Transverse colon (tissue), 3 donors: Measurements from ENCODE around the gene WFS1.

Experiments
- CTCF ChIP-seq, 5 experiments: fragments of 200-600 bp in 3 of 5; fragments of 450-650 bp in 2 of 5; sonication (generic) in 3 of 5; IDR thresholded peaks; 1 replicate in 2 of 5; 2 replicates in 3 of 5; pipeline ENCODE4 v1.5.1; 2016 to 2017; ENCODE audit warnings: antibody characterized with exemption in 5 of 5, inconsistent platforms in 3 of 5, mild to moderate bottlenecking in 2 of 5, moderate library complexity in 1 of 5
- EP300 ChIP-seq: sonication (generic); formaldehyde crosslinking; IDR thresholded peaks from one replicate; pipeline ENCODE4 v1.6.1; 2017; ENCODE audit warnings: antibody characterized with exemption, low read depth
- POLR2A ChIP-seq: fragments of 450-650 bp; IDR thresholded peaks from one replicate; pipeline ENCODE4 v1.6.1; 2016; ENCODE audit warnings: antibody characterized with exemption, mild to moderate bottlenecking, moderate library complexity

GRCh38 chr4:6294705-6295421 is 25.2 kb downstream of the WFS1 start:
- TF ChIP-seq CTCF (IDR thresholded peaks at IDR 0.05), result no peak
- no peak for TF ChIP-seq POLR2A
- no peak for TF ChIP-seq EP300
